AG09309 (cell line): Measurements from ENCODE around the gene MED13.
"Not testable (repeated sequence)": the region's sequence is repeated elsewhere in the genome, so short reads cannot be mapped to it uniquely, and the experiment has no call there.

Source experiments
- DNase-seq: peaks from one replicate; pipeline ENCODE4 v3.0.0-alpha.2; 2010; ENCODE audit warnings: low read depth
- H3K4me3 ChIP-seq: 2 replicates; pipeline ENCODE4 v1.5.1; 2011; ENCODE audit warnings: mild to moderate bottlenecking, low read depth, low read length, moderate library complexity; ENCODE audit not compliant: control insufficient read depth
- CTCF ChIP-seq: IDR thresholded peaks from 2 replicates; pipeline ENCODE4 v1.5.1; 2011; ENCODE audit warnings: mild to moderate bottlenecking, low read depth, low read length, inconsistent platforms; ENCODE audit not compliant: insufficient read depth, control insufficient read depth; ENCODE audit errors: missing control alignments

The MED13 gene

DNA sequence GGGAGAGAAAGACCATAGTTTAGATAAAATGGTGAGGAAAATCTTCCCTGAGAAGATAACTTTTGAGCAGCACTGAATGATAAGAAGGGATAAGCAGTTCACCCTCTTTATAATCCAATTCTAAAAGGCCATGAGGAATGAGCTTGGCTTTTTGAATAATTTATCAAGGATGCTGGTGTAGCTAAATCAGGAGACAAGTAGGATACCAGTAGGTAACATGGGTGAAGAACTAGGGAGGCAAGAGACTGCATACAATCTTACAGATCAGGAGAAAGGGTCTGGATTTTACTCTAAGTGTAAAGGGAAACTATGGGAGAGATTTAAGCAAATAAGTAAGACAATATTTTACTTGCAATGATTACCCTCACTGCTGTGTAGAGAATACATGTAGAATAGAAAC is 60.7 kb downstream of the MED13 start:
- no peak overlapping the region for H3K4me3 ChIP-seq
- no peak for TF ChIP-seq CTCF
- DNase-seq: no peak

- not testable (repeated sequence) for DNase-seq, H3K4me3 ChIP-seq
These were observed 61.9 kb downstream of the MED13 start for GRCh38 chr17:62003141-62003540.

DNA sequence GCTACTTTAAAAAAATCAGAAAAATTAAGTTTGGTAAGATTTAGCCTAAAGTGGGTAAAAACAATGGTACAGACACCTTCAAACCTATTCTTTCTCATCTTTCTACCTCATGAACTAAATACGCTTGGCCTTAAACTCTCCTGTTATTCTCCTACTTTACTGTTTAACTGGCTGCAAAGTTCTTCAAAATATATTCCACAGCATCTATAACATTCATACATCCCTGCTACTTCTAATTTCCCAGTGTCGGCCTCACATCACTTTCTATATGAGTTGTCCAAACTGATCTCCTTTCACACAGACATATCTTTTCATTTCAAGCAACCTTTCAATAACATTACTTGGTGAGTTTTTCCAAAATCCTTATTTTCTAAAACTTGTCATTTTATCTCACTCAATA is 64.0 kb downstream of the MED13 start:
- TF ChIP-seq CTCF: no peak
- DNase-seq: no peak
- no peak overlapping the region for H3K4me3 ChIP-seq

DNA sequence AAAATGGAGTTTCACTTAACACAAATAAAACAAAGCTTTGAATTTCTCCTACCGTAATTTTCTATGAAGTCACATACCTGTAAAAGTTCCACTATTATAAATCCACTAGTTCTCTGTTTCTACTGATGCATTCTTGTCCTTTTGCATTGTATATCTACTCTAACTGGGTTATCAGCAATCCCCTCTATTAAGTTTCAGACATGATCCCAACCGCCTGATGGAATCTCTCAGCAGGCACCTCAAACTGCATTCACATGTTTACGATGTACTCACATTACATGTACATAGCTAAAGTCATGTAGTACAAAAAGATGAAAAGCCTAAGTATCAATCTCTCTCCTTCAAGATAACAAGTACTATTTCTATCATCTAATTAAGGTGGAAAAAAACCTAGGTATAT is 64.9 kb downstream of the MED13 start:
- no peak for DNase-seq
- no peak overlapping the region for H3K4me3 ChIP-seq
- TF ChIP-seq CTCF: no peak

DNA sequence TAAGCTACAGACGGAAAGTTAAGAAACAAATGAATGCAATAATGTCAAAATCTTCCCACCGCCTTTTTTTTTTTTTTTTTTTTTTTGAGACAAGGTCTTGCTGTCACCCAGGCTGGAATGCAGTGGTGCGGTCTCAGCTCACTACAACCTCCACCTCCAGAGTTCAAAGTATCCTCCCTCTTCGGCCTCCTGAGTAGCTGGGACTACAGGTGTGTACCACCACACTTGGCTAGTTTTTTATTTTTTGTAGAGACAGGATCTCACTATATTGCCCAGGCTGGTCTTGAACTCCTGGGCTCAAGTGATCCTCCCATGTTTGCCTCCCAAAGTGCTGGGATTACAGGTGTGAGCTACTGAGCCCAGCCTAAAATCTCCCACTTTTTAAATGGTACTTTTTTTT is 66.5 kb downstream of the MED13 start:
- not testable (repeated sequence) for DNase-seq, H3K4me3 ChIP-seq

DNA sequence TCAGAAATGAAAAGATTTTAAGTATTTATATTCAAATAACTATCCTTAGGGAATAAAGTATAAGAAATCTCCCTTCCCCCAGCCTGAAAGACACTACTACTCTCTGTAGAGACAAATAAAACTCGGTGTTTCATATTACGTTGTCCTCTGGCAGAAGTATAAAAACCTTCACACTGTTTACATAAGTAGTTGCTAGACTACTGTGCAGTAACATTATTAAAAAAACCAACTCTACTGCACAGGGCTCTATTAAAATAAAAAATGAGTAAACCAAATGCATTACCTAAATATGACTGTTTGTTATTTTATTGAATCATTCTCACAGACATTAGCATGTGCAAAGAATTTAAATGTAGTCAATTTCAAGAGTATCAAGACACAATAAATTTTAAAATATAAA is 67.4 kb downstream of the MED13 start:
- TF ChIP-seq CTCF: no peak
- DNase-seq: peak; percentile 43
- H3K4me3 ChIP-seq: no peak overlapping the region

DNA sequence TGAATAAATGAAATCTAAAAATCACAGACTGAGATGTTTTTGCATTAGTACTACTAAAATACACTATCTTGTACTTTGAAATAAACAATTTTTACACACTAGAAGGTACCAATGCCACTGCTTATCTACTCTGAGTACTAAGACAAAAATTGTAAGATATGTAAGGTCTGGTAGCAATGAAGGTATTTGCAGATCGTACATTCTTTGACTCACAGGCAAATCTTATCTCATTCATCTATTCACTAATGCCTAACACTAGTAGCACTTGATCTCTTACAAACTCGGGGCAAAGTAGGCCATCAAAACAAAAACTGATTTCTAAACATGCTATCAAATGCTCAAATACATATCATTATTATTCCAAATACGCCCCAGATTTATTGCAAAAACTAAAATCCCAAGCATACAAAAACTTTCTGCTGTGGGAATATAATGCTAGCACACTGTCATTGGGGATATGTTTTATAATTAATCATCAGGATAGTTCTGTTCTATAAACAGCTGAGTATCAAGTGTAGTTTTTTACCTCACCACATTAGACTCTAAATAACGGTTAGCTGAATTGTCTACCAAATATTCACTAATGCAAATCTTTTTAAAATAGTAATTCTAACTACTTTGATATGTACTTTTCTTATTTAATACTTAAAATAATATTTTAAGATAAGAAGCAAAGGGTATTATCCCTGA is 68.0 kb downstream of the MED13 start:
- no peak for TF ChIP-seq CTCF

GRCh38 chr17:61989509-61989908 is 75.6 kb downstream of the MED13 start:
- no peak for TF ChIP-seq CTCF
- no peak overlapping the region for H3K4me3 ChIP-seq
- DNase-seq: no peak

More for the DNA sequence above, 68.0 kb downstream of the MED13 start:
- no peak for DNase-seq
- H3K4me3 ChIP-seq: no peak overlapping the region
